ENCODE measurements around the gene LHX4.

GRCh38 chr1:180287988-180288705 is 58.1 kb downstream of the LHX4 start:
- TF ChIP-seq CTCF (IDR thresholded peaks at IDR 0.05) (no peak), POLR2AphosphoS5 (IDR thresholded peaks at IDR 0.05) (no peak), EP300 (IDR thresholded peaks at IDR 0.05) (no peak)
